Mammary epithelial cell (primary cell): ENCODE results near the gene SLC25A13.

Experiments used
- CTCF ChIP-seq, 2 donors: IDR thresholded peaks in 1 of 2; conservative IDR thresholded peaks in 1 of 2; 2 replicates each; pipeline ENCODE4 v1.5.1; 2011 to 2012; ENCODE audit warnings: inconsistent platforms in 2 of 2, low read length in 2 of 2, mild to moderate bottlenecking in 2 of 2, control low read depth in 1 of 2, low read depth in 1 of 2; ENCODE audit not compliant: insufficient read depth in 1 of 2; ENCODE audit errors: extremely low read depth in 1 of 2
- EZH2 ChIP-seq: IDR thresholded peaks from 2 replicates; pipeline ENCODE4 v1.6.1; 2012; ENCODE audit warnings: low read length, inconsistent platforms, borderline replicate concordance

- TF ChIP-seq EZH2: no peak
- TF ChIP-seq CTCF (conservative IDR thresholded peaks at IDR 0.05 in 1 of 2, IDR thresholded peaks at IDR 0.05 in 1 of 2; ENCODE audit: extremely low read depth in 1 of 2, insufficient read depth in 1 of 2, low read depth in 1 of 2, low read length in 2 of 2): no peak
These were observed 103.1 kb downstream of the SLC25A13 start for GRCh38 chr7:96218664-96219243.
